G401 (cell line): ENCODE measurements around the gene SLC30A5. TPM values are rescaled to one million over a fixed set of nuclear protein-coding genes. Genes with fewer than 3 reads are reported as not detected.

Experiments used
- DNase-seq: peaks from one replicate; pipeline ENCODE4 v3.0.0-alpha.2; 2015; ENCODE audit warnings: low spot score
- in situ Hi-C: cut with HindIII; loops from 2 replicates; pipeline ENCODE4 v1.10.0; 2016; ENCODE audit warnings: low sequenced_read_pairs, mixed read lengths
- total RNA-seq: library from RNA; depleted of rRNA; stranded (reverse); fragments of >200 nt; shearing (Covaris generic); gene quantifications from 2 replicates; pipeline ENCODE4 v1.2.3, GENCODE V29; 2014; rRNA removed

Gene SLC30A5
- total RNA-seq, 1 experiment from 2014 or later, result 58.0 TPM

DNA sequence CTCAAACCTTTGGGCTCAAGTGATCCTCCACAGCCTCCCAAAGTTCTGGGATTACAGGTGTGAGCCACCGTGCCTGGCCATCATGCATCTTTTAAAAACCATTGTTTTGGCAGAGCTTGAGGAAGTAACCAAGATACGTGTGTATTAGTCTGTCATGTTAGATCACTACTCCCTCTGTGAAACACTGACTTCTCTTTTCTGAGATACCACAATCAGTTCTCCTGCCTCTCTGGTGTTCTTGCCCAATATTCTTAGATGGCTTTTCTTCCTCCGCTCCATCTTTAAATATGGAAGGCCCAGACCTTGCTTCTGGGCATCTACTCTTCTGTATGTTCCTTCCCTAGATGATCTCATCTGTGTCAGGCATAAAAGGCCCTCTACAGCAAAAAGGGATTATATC lies 58.9 kb downstream of the SLC30A5 start:
- no peak for DNase-seq
- in situ Hi-C loops, result no loop called here

DNA sequence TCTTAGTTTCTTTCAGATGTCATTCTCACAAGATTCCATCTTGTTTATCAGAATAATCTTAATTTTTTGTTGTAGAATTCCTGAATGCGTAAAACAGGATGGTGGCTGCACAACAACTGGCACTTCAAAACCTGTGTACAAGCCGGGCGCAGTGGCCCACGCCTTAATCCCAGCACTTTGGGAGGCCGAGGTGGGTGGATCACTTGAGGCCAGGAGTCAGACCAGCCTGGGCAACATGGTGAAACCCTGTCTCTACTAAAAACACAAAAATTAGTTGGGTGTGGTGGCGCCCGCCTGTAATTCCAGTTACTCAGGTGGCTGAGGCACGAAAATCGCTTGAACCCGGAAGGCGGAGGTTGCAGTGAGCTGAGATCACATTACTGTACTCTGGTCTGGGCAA lies 62.6 kb downstream of the SLC30A5 start:
- in situ Hi-C loops, result no loop called here
- DNase-seq, result no peak

DNA sequence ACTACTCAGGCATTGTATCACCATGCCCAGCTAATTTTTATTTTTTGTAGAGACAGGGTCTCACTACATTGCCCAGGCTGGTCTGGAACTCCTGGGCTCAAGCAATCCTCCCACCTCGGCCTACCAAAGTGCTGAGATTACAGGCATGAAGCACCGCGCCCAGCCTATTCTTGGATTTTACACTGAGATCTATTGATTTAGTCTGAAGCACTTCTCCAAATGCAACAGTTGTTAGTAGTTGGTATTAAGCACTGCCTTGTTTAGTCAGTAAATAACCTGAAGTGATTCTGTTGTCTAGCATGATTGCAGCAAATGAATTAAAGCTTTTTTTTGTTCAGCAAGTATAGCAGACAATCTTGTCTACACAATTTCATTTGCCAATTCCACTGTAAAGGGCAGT lies 64.2 kb downstream of the SLC30A5 start:
- in situ Hi-C loops, result no loop called here
- no peak for DNase-seq

DNA sequence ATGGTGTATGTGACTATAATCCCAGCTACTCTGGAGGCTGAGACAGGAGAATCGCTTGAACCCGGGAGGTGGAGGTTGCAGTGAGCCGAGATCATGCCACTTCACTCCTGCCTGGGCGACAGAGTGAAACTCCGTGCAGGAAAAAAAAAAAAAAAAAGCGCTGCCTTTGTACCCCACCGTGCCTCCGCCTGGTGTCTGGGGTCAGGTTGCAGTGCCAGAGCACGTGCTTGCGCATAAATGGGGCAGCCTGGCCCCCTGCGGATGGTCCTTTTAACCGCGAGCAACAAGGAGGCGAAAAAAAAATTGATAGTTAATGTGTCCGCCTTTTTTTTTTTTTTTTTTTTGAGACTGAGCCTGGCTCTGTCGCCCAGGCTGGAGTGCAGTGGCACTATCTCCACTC lies 66.8 kb downstream of the SLC30A5 start:
- in situ Hi-C loops, result no loop called here
- no peak for DNase-seq

DNA sequence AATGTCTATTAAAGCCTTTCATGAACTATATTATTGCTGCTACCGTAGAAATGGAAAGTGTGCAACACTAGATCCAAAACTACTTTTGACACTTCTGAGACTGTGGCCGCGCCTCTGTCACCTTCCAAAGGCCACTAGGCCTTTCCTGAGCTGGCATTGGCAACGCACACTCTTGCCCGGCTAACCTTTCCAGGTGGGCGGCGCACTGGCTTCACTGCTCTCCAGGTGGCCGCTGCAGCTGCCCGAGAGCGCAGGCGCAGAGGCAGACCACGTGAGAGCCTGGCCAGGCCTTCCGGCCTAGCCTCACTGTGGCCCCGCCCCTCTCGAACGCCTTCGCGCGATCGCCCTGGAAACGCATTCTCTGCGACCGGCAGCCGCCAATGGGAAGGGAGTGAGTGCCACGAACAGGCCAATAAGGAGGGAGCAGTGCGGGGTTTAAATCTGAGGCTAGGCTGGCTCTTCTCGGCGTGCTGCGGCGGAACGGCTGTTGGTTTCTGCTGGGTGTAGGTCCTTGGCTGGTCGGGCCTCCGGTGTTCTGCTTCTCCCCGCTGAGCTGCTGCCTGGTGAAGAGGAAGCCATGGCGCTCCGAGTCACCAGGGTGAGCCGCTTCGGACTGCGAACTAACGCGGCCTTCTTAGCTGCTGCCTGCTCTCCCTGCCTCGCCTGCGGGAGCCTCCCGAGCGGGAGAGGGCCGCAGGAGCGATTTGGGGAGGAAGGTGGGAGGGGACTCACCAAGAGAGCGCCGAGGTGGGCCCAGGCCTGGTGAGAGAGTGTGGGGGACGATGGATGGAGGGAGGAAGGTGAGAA lies 73.1 kb downstream of the SLC30A5 start, which contains the start of gene CCNB1:
TSS of gene CCNB1 (plus strand) at position 465 of the 807 bp plus-strand sequence. CDS start at position 578, 113 bp downstream.
- peak; percentile 98 for DNase-seq
- in situ Hi-C loops, result no loop called here

DNA sequence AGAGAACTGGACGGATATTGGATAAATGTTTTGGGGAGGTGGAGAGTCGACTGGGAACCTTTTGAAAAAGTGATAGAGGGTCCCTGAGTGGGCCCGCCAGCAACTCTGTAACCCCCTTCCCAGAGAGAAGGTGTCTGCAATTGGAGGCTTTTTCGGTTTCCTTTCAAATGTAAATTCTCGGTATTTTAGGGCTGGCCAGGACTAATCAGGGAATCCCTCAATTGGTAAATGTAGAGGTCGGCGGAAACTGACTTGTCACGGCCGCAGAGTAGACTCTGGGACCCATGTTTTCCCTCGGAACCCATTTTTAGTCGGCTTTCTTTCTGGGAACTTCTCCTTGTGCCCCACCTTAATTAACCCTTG lies 73.7 kb downstream of the SLC30A5 start:
- no peak for DNase-seq
- in situ Hi-C loops, result no loop called here

DNA sequence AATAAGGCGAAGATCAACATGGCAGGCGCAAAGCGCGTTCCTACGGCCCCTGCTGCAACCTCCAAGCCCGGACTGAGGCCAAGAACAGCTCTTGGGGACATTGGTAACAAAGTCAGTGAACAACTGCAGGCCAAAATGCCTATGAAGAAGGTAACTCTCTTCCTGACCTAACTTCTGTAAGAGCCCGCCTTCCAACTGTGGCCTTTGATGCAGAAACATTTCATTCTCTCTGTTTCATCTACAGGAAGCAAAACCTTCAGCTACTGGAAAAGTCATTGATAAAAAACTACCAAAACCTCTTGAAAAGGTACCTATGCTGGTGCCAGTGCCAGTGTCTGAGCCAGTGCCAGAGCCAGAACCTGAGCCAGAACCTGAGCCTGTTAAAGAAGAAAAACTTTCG lies 74.1 kb downstream of the SLC30A5 start:
- no peak for DNase-seq
- in situ Hi-C loops, result no loop called here

DNA sequence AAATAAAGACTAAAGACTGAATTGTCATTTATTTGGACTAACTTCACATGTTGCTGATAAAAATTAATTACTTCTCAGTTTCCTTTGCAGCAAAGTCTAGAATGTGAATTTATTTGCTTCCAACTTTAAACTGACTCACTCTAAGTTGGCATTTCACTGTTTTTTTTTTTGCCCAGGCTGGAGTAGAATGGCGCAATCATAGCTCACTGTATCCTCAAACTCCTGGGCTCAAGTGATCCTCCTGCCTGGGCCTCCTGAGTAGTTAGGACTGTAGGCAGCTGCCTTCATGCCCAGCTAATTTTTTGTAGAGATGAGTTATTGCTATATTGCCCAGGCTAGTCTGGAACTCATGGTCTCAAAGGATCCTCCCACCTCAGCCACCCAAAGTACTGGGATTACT lies 76.7 kb downstream of the SLC30A5 start:
- in situ Hi-C loops, result no loop called here
- DNase-seq, result no peak

DNA sequence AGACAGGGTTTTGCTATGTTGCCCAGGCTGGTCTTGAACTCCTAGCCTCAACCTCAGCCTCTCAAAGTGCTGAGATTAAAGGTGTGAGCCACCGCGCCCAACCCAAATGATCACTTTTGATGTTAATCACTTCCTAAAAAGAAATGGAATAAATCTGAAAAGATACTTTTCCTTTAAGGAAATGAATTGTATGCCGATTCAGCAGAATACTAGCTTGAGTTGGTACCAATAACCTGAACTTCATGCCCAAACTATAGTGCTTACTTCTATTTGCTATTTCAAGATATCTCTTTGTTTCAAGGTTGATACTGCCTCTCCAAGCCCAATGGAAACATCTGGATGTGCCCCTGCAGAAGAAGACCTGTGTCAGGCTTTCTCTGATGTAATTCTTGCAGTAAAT lies 77.2 kb downstream of the SLC30A5 start:
- DNase-seq, result no peak
- in situ Hi-C loops, result no loop called here

Other genes with a start within 250 kb of the SLC30A5 start
- gene CCNB1, start 73.1 kb downstream of the SLC30A5 start, total RNA-seq, result 361 and 396 TPM in 2 replicates
- gene CENPH, start 95.6 kb downstream of the SLC30A5 start, total RNA-seq, result 55.0 and 73.4 TPM in 2 replicates
- 75.8 and 85.9 TPM in 2 replicates for gene CDK7, start 140.9 kb downstream of the SLC30A5 start, total RNA-seq
- gene CCDC125, start 238.8 kb downstream of the SLC30A5 start, total RNA-seq, result not detected in 2 replicates